H1 (cell line): ENCODE data around the gene RBBP9. TPM values are rescaled to one million over a fixed set of nuclear protein-coding genes. Genes with fewer than 3 reads are reported as not detected.
A peak's percentile ranks its signal among the peaks of the same experiment; 100 is the strongest.

Experiments
- CTCF ChIA-PET: fragments of 300-600 bp; sonication (Branson Sonifier 250); formaldehyde crosslinking; loops from one replicate; lab custom pipeline; 2021; ENCODE audit not compliant: partially characterized antibody; lab: Charles Lee
- POLR2A ChIA-PET: fragments of 300-600 bp; sonication (Branson Sonifier 250); formaldehyde crosslinking; loops from one replicate; lab custom pipeline; 2021; ENCODE audit warnings: inconsistent platforms; ENCODE audit not compliant: partially characterized antibody; lab: Charles Lee
- DNase-seq, 2 experiments: peaks; one replicate each; pipeline versions ENCODE4 v3.0.0 to v3.0.0-alpha.2; 2010 to 2022; ENCODE audit warnings: low spot score in 2 of 2, low read depth in 1 of 2, mixed read lengths in 1 of 2
- FAIRE-seq: peaks from 2 replicates; lab custom pipeline; 2011; peaks lifted over from hg19 to GRCh38; lab: Jason Lieb, UNC
- H2AFZ ChIP-seq: 2 replicates; pipeline ENCODE4 v1.8.1; 2012; ENCODE audit warnings: low read length, inconsistent platforms
- H2AK5ac ChIP-seq: 2 replicates; pipeline ENCODE4 v1.6.1; 2013; ENCODE audit warnings: low read depth, low read length
- H2BK120ac ChIP-seq: replicated peaks from 2 replicates; pipeline ENCODE3; 2013; ENCODE audit warnings: low read depth, low read length, inconsistent platforms
- H2BK12ac ChIP-seq: 2 replicates; pipeline ENCODE4 v1.6.1; 2013; ENCODE audit warnings: low read depth, low read length
- H2BK15ac ChIP-seq: 2 replicates; pipeline ENCODE4 v1.6.1; 2013; ENCODE audit warnings: low read length
- H2BK20ac ChIP-seq: 2 replicates; pipeline ENCODE4 v1.6.1; 2013; ENCODE audit warnings: low read length
- H2BK5ac ChIP-seq: 2 replicates; pipeline ENCODE4 v1.6.1; 2013; ENCODE audit warnings: low read depth, low read length
- H3K14ac ChIP-seq: 2 replicates; pipeline ENCODE4 v1.6.1; 2013; ENCODE audit warnings: inconsistent platforms; ENCODE audit not compliant: insufficient read length
- H3K18ac ChIP-seq: 2 replicates; pipeline ENCODE4 v1.6.1; 2013; ENCODE audit warnings: low read length; ENCODE audit errors: extremely low read depth
- H3K23ac ChIP-seq: 2 replicates; pipeline ENCODE4 v1.6.1; 2013; ENCODE audit warnings: inconsistent platforms; ENCODE audit not compliant: insufficient read length
- H3K23me2 ChIP-seq: 2 replicates; pipeline ENCODE4 v1.6.1; 2013; ENCODE audit warnings: low read depth, low read length
- H3K27ac ChIP-seq: 2 replicates; pipeline ENCODE4 v1.6.1; 2011; ENCODE audit warnings: low read depth, low read length, inconsistent platforms
- H3K27me3 ChIP-seq, 4 experiments: replicated peaks in 1 of 4; 1 replicate in 1 of 4; 2 replicates in 3 of 4; pipeline versions ENCODE4 v1.6.1 to v1.8.1; 2011 to 2013; ENCODE audit warnings: low read length in 3 of 4, mild to moderate bottlenecking in 3 of 4, inconsistent platforms in 2 of 4, mixed read lengths in 2 of 4, moderate library complexity in 1 of 4; ENCODE audit not compliant: control insufficient read depth in 3 of 4, insufficient read depth in 3 of 4; ENCODE audit errors: extremely low read depth in 1 of 4
- H3K36me3 ChIP-seq, 4 experiments: 2 replicates each; pipeline versions ENCODE4 v1.6.1 to v1.8.1; 2011 to 2013; ENCODE audit warnings: mild to moderate bottlenecking in 4 of 4, low read length in 3 of 4, moderate library complexity in 2 of 4, control low read depth in 1 of 4, inconsistent platforms in 1 of 4; ENCODE audit not compliant: insufficient read depth in 4 of 4, control insufficient read depth in 2 of 4
- H3K4ac ChIP-seq: replicated peaks from 2 replicates; pipeline ENCODE3; 2013; ENCODE audit warnings: low read length, low read depth, mixed read lengths, inconsistent platforms; ENCODE audit not compliant: insufficient read length
- H3K4me1 ChIP-seq, 4 experiments: replicated peaks in 1 of 4; 1 replicate in 1 of 4; 2 replicates in 3 of 4; pipeline versions ENCODE4 v1.6.1 to v1.8.1; 2011 to 2013; ENCODE audit warnings: low read length in 3 of 4, inconsistent platforms in 2 of 4, mixed read lengths in 1 of 4; ENCODE audit not compliant: insufficient read depth in 4 of 4, control insufficient read depth in 3 of 4
- H3K4me2 ChIP-seq, 2 experiments: 2 replicates each; pipeline versions ENCODE4 v1.6.1 to v1.8.1; 2011 to 2013; ENCODE audit warnings: low read depth in 2 of 2, low read length in 2 of 2, control low read depth in 1 of 2, inconsistent platforms in 1 of 2, mild to moderate bottlenecking in 1 of 2; ENCODE audit not compliant: insufficient read depth in 1 of 2
- H3K4me3 ChIP-seq, 4 experiments: fragments of 200-600, 300-600 bp in 1 of 4; sonication (generic), shearing (Covaris generic), sonication (Bioruptor Twin) in 1 of 4; 2 replicates each; pipeline versions ENCODE4 v1.5.1 to v1.8.1; 2011 to 2016; ENCODE audit warnings: low read length in 4 of 4, low read depth in 3 of 4, control low read depth in 2 of 4, inconsistent platforms in 2 of 4, mild to moderate bottlenecking in 2 of 4, mixed read lengths in 1 of 4, moderate library complexity in 1 of 4; ENCODE audit not compliant: insufficient read depth in 2 of 4; ENCODE audit errors: extremely low read depth in 1 of 4
- H3K56ac ChIP-seq: replicated peaks from 2 replicates; pipeline ENCODE3; 2013; ENCODE audit warnings: low read depth, mild to moderate bottlenecking, mixed read lengths, low read length, inconsistent platforms; ENCODE audit not compliant: insufficient read length
- H3K79me1 ChIP-seq: 2 replicates; pipeline ENCODE4 v1.6.1; 2013; ENCODE audit warnings: low read depth, low read length, control low read depth
- H3K79me2 ChIP-seq, 2 experiments: 2 replicates each; pipeline versions ENCODE4 v1.6.1 to v1.8.1; 2012 to 2013; ENCODE audit warnings: low read length in 2 of 2, mild to moderate bottlenecking in 2 of 2, inconsistent platforms in 1 of 2; ENCODE audit not compliant: insufficient read depth in 2 of 2, control insufficient read depth in 1 of 2
- H3K9ac ChIP-seq, 4 experiments: replicated peaks in 1 of 4; 1 replicate in 1 of 4; 2 replicates in 3 of 4; pipeline versions ENCODE4 v1.6.1 to v1.8.1; 2011 to 2013; ENCODE audit warnings: low read depth in 3 of 4, low read length in 3 of 4, control low read depth in 2 of 4, mild to moderate bottlenecking in 2 of 4, moderate library complexity in 2 of 4, inconsistent platforms in 1 of 4; ENCODE audit errors: extremely low read depth in 1 of 4
- H3K9me3 ChIP-seq, 2 experiments: 2 replicates each; pipeline versions ENCODE4 v1.6.1 to v1.8.1; 2012 to 2013; ENCODE audit warnings: mild to moderate bottlenecking in 2 of 2, moderate library complexity in 2 of 2, control low read depth in 1 of 2, inconsistent platforms in 1 of 2, low read depth in 1 of 2, low read length in 1 of 2, mixed read lengths in 1 of 2; ENCODE audit not compliant: insufficient read depth in 2 of 2
- H4K20me1 ChIP-seq, 2 experiments: replicated peaks in 1 of 2; 2 replicates each; pipeline versions ENCODE3 to v1.8.1; 2011 to 2013; ENCODE audit warnings: inconsistent platforms in 2 of 2, low read length in 2 of 2, mild to moderate bottlenecking in 1 of 2; ENCODE audit not compliant: insufficient read depth in 2 of 2, control insufficient read depth in 1 of 2
- H4K5ac ChIP-seq: 2 replicates; pipeline ENCODE4 v1.6.1; 2013; ENCODE audit warnings: low read length, low read depth, mixed read lengths, inconsistent platforms; ENCODE audit not compliant: insufficient read length
- H4K8ac ChIP-seq: 2 replicates; pipeline ENCODE4 v1.8.0; 2013; ENCODE audit warnings: mild to moderate bottlenecking, moderate library complexity, low read length, inconsistent platforms; ENCODE audit not compliant: insufficient read depth; ENCODE audit errors: extremely low read depth
- H4K91ac ChIP-seq: replicated peaks from 2 replicates; pipeline ENCODE3; 2013; ENCODE audit warnings: low read length, mixed read lengths, inconsistent platforms; ENCODE audit not compliant: insufficient read length
- CEBPB ChIP-seq: IDR thresholded peaks from 2 replicates; pipeline ENCODE4 v1.6.1; 2012; ENCODE audit warnings: low read depth, low read length
- KDM5A ChIP-seq: fragments of 200-600 bp; IDR thresholded peaks from 2 replicates; pipeline ENCODE4 v1.7.1; 2012; ENCODE audit warnings: mild to moderate bottlenecking, low read length, inconsistent platforms, mixed read lengths
- NRF1 ChIP-seq: IDR thresholded peaks from 2 replicates; pipeline ENCODE4 v1.6.1; 2011; ENCODE audit warnings: mild to moderate bottlenecking, low read depth, low read length, improper control_type of control experiment
- POLR2AphosphoS5 ChIP-seq: IDR thresholded peaks from 2 replicates; pipeline ENCODE4 v1.6.1; 2011; ENCODE audit warnings: low read depth, low read length
- SP4 ChIP-seq: IDR thresholded peaks from 2 replicates; pipeline ENCODE4 v1.6.1; 2012; ENCODE audit warnings: low read length, inconsistent platforms
- WGBS, 2 experiments: shearing (Covaris generic) in 1 of 2; methylation state at CpG; one replicate each; pipeline versions ENCODE4 v1.1.6 to v1.1.7; 2013 to 2015; ENCODE audit warnings: low lambda C conversion rate in 2 of 2, mixed read lengths in 2 of 2, inconsistent platforms in 1 of 2, low coverage in 1 of 2, missing lambda C conversion rate in 1 of 2; ENCODE audit not compliant: insufficient replicate concordance in 2 of 2, insufficient coverage in 1 of 2, insufficient read length in 1 of 2; ENCODE audit errors: extremely low coverage in 1 of 2, missing lambda C conversion rate in 1 of 2; 5-methylcytosine and 5-hydroxymethylcytosine counted together
- polyA plus RNA-seq, 7 experiments: library from polyadenylated mRNA; depleted of rRNA in 3 of 7; stranded (reverse) in 5 of 7; unstranded in 2 of 7; fragments of >200 nt in 5 of 7; fragments of 200-250 nt in 2 of 7; gene quantifications; 1 replicate in 5 of 7; 2 replicates in 1 of 7; 4 replicates in 1 of 7; pipeline versions ENCODE4 v1.2.1 to v1.2.3, GENCODE V29; 2011 to 2013; ENCODE audit warnings: missing spikeins in 2 of 7, mixed read lengths in 2 of 7
- total RNA-seq: library from RNA; stranded (reverse); fragmentation: NEBNext Ultra II Directional; extraction: Animal tissue kit (Norgen Biotek cat#: 25700); gene quantifications from 2 replicates; pipeline ENCODE4 v1.2.1, GENCODE V29; 2021
- TF ChIP-seq, protein P1 (sequence below): IDR thresholded peaks from 2 replicates; pipeline ENCODE4 v1.6.1; 2012; ENCODE audit warnings: inconsistent platforms
- TF ChIP-seq, protein P2 (sequence below): IDR thresholded peaks from 2 replicates; pipeline ENCODE4 v1.6.1; 2012; ENCODE audit warnings: inconsistent platforms

RBBP9 gene
- total and polyA plus RNA-seq, 2 of the 8 experiments (the other 6 are each of a cell fraction or from before 2014, with no cell fraction given), result 9.5 to 13.5 TPM

- H4K5ac ChIP-seq, result no peak overlapping the region
- no peak overlapping the region for H2BK120ac ChIP-seq
- H3K4me1 ChIP-seq, result peaks cover 0 to 3% (median 0%) of the 10 kb centered on the region in 4 experiments; a peak in 1 of 7 replicates
- peak overlapping the region; percentile 78 to 98 (median 94); a peak in 5 of 8 replicates for H3K4me3 ChIP-seq
- no peak overlapping the region for H2BK5ac ChIP-seq
- no peaks in the 10 kb centered on the region for H3K79me1 ChIP-seq
- no peak overlapping the region for H4K91ac ChIP-seq
- CTCF ChIA-PET, result interaction anchor here (1.2 to 1.5 kb wide), 3 partner anchors 12 to 84 kb away, joined by 3 to 5 read pairs (median 4); partner anchors contain the start of gene SEC23B
- peak overlapping the region; percentile 16 for H3K56ac ChIP-seq
- H3K18ac ChIP-seq, result no peak overlapping the region
- no peak overlapping the region for H2BK12ac ChIP-seq
- peak overlapping the region; percentile 51 to 73 for H3K4me2 ChIP-seq
- peaks cover 0 to 2% of the 10 kb centered on the region in 2 experiments for H4K20me1 ChIP-seq
- peaks cover 2 to 13% (median 10%) of the 10 kb centered on the region in 4 experiments; a peak in 6 of 8 replicates for H3K36me3 ChIP-seq
- H2AFZ ChIP-seq, result no peak overlapping the region
- DNase-seq (no peak), FAIRE-seq (no peak)
- H2BK15ac ChIP-seq, result no peak overlapping the region
- WGBS, 2 experiments, result 70% methylated on average over 7 of the region's 7 CpGs; no CpG with 5 or more reads in 1 of the 2 experiments
- no peak overlapping the region; a peak in 1 of 7 replicates for H3K9ac ChIP-seq
- H3K9me3 ChIP-seq, result no peaks in the 10 kb centered on the region
- no peak overlapping the region for H2BK20ac ChIP-seq
- no peak overlapping the region for H3K14ac ChIP-seq
- H3K27me3 ChIP-seq, result no peaks in the 10 kb centered on the region
- H2AK5ac ChIP-seq, result no peak overlapping the region
- peaks cover 0 to 8% of the 10 kb centered on the region in 2 experiments; a peak in 1 of 4 replicates for H3K79me2 ChIP-seq
- H3K23me2 ChIP-seq, result no peaks in the 10 kb centered on the region
- no peak overlapping the region for H4K8ac ChIP-seq
- no peak overlapping the region for H3K4ac ChIP-seq
- no peak overlapping the region for H3K27ac ChIP-seq
- POLR2A ChIA-PET, result interaction anchor here (1.2 to 4.2 kb wide), 5 partner anchors 10 to 34 kb away, joined by 3 to 55 read pairs (median 4); partner anchors contain the start of gene SEC23B
- H3K23ac ChIP-seq, result no peak overlapping the region
- no peak for TF ChIP-seq KDM5A
- TF ChIP-seq, protein P1, sequence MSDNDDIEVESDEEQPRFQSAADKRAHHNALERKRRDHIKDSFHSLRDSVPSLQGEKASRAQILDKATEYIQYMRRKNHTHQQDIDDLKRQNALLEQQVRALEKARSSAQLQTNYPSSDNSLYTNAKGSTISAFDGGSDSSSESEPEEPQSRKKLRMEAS, result no peak
- no peak for TF ChIP-seq SP4
- no peak for TF ChIP-seq CEBPB
- TF ChIP-seq, protein P2, sequence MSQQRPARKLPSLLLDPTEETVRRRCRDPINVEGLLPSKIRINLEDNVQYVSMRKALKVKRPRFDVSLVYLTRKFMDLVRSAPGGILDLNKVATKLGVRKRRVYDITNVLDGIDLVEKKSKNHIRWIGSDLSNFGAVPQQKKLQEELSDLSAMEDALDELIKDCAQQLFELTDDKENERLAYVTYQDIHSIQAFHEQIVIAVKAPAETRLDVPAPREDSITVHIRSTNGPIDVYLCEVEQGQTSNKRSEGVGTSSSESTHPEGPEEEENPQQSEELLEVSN, result no peak
- TF ChIP-seq NRF1, result no peak
- TF ChIP-seq POLR2AphosphoS5, result no peak
Measured at GRCh38 chr20:18496042-18496441, 983 bp downstream of the RBBP9 start.
